Loucy (cell line): ENCODE data around the gene IL23R.

ENCODE experiments used
- H2AFZ ChIP-seq: fragments of 200-600 bp; sonication (generic); 2 replicates; pipeline ENCODE4 v1.6.0; 2016; ENCODE audit warnings: antibody characterized with exemption, mild to moderate bottlenecking, low read length, moderate library complexity
- H3F3A ChIP-seq: fragments of 200-600 bp; 2 replicates; pipeline ENCODE4 v1.6.0; 2016; ENCODE audit warnings: antibody characterized with exemption, low read depth, mild to moderate bottlenecking
- H3K27me3 ChIP-seq: fragments of 200-600 bp; sonication (generic); 2 replicates; pipeline ENCODE4 v1.6.1; 2014; ENCODE audit warnings: low read length, mild to moderate bottlenecking; ENCODE audit not compliant: insufficient read depth, poor library complexity, severe bottlenecking
- H3K36me3 ChIP-seq: fragments of 200-600 bp; sonication (generic); 2 replicates; pipeline ENCODE4 v1.6.1; 2016; ENCODE audit warnings: low read length; ENCODE audit not compliant: insufficient read depth
- H3K4me1 ChIP-seq: fragments of 200-600 bp; sonication (generic); 2 replicates; pipeline ENCODE4 v1.5.1; 2014; ENCODE audit warnings: low read length, mild to moderate bottlenecking; ENCODE audit not compliant: insufficient read depth, poor library complexity, severe bottlenecking
- H3K4me2 ChIP-seq: fragments of 200-600 bp; sonication (generic); 2 replicates; pipeline ENCODE4 v1.6.0; 2014; ENCODE audit warnings: antibody characterized with exemption, low read length, low read depth, mild to moderate bottlenecking; ENCODE audit not compliant: poor library complexity, severe bottlenecking
- H3K4me3 ChIP-seq: fragments of 200-600 bp; sonication (generic); 2 replicates; pipeline ENCODE4 v1.5.1; 2014; ENCODE audit warnings: low read length, mild to moderate bottlenecking, mixed read lengths; ENCODE audit not compliant: poor library complexity, severe bottlenecking
- H3K79me2 ChIP-seq: fragments of 200-600 bp; sonication (generic); 2 replicates; pipeline ENCODE4 v1.6.1; 2014; ENCODE audit warnings: low read length; ENCODE audit not compliant: insufficient read depth
- H3K9ac ChIP-seq: fragments of 200-600 bp; sonication (generic); 2 replicates; pipeline ENCODE4 v1.6.0; 2014; ENCODE audit warnings: mild to moderate bottlenecking, low read depth, low read length, moderate library complexity; ENCODE audit not compliant: poor library complexity, severe bottlenecking
- H3K9me2 ChIP-seq: fragments of 200-600 bp; sonication (generic); replicated peaks from 2 replicates; pipeline ENCODE4 v1.6.1; 2016; ENCODE audit warnings: low read depth, low read length, mixed read lengths
- H3K9me3 ChIP-seq: fragments of 200-600 bp; sonication (generic); 2 replicates; pipeline ENCODE4 v1.6.1; 2014; ENCODE audit warnings: mild to moderate bottlenecking, antibody characterized with exemption, low read length, low read depth; ENCODE audit not compliant: insufficient read depth
- H4K20me1 ChIP-seq: fragments of 200-600 bp; sonication (generic); 2 replicates; pipeline ENCODE4 v1.6.0; 2014; ENCODE audit warnings: antibody characterized with exemption, low read length, mild to moderate bottlenecking; ENCODE audit not compliant: insufficient read depth, poor library complexity, severe bottlenecking
- CTCF ChIP-seq: fragments of 200-600 bp; sonication (generic); conservative IDR thresholded peaks from 2 replicates; pipeline ENCODE4 v1.5.1; 2014; ENCODE audit warnings: mild to moderate bottlenecking, antibody characterized with exemption, low read length
- EZH2phosphoT487 ChIP-seq: fragments of 200-600 bp; IDR thresholded peaks from 2 replicates; pipeline ENCODE4 v1.6.1; 2018; ENCODE audit warnings: antibody characterized with exemption, mild to moderate bottlenecking, moderate library complexity, borderline replicate concordance

The IL23R gene

GRCh38 chr1:67228791-67229190 lies 62.5 kb downstream of the IL23R start:
- H3K36me3 ChIP-seq, result no peaks in the 10 kb centered on the region
- TF ChIP-seq EZH2phosphoT487, result no peak
- TF ChIP-seq CTCF, result no peak
- H3K27me3 ChIP-seq, result no peaks in the 10 kb centered on the region
- H3K9ac ChIP-seq, result no peak overlapping the region
- H3K79me2 ChIP-seq, result no peaks in the 10 kb centered on the region
- H3K4me1 ChIP-seq, result peaks cover 3% of the 10 kb centered on the region
- H3F3A ChIP-seq, result no peaks in the 10 kb centered on the region
- no peaks in the 10 kb centered on the region for H4K20me1 ChIP-seq
- no peak overlapping the region for H3K4me2 ChIP-seq
- H3K4me3 ChIP-seq, result no peak overlapping the region
- no peak overlapping the region for H2AFZ ChIP-seq
- H3K9me2 ChIP-seq, result no peaks in the 10 kb centered on the region
- H3K9me3 ChIP-seq, result no peaks in the 10 kb centered on the region

GRCh38 chr1:67230539-67230938 lies 64.3 kb downstream of the IL23R start:
- peaks cover 6% of the 10 kb centered on the region for H3K4me1 ChIP-seq
- H3K4me3 ChIP-seq, result no peak overlapping the region
- H3K9me2 ChIP-seq, result no peaks in the 10 kb centered on the region
- H3K9ac ChIP-seq, result no peak overlapping the region
- no peak overlapping the region for H2AFZ ChIP-seq
- H3K27me3 ChIP-seq, result no peaks in the 10 kb centered on the region
- TF ChIP-seq EZH2phosphoT487 (no peak), CTCF (no peak)
- no peaks in the 10 kb centered on the region for H4K20me1 ChIP-seq
- H3K79me2 ChIP-seq, result no peaks in the 10 kb centered on the region
- no peaks in the 10 kb centered on the region for H3K9me3 ChIP-seq
- no peak overlapping the region for H3K4me2 ChIP-seq
- no peaks in the 10 kb centered on the region for H3F3A ChIP-seq
- H3K36me3 ChIP-seq, result no peaks in the 10 kb centered on the region

DNA sequence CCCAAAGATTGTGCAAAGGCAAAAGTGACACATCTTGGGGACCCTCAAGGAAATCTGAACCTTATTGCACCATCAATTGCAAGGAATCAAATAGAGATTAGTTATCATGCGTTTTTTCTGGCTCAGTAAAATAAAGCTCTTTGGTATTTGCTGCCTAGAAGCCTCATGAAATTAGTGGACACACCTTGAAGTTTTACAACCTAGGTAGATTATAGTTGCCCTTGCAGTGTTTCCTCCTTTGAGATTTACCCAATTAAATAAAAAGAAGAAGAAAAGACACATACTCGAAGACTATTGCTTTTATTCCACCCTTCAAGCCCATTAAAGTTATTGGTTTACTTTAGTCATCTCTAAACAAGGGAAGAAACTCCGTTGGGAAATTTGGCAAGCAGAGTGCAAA lies 70.0 kb downstream of the IL23R start:
- Histone ChIP-seq H3K27me3 (no peaks in the 10 kb centered on the region), H3K4me3 (no peak overlapping the region), H3K9me3 (no peaks in the 10 kb centered on the region), H3K4me1 (peaks cover 22% of the 10 kb centered on the region), H3K79me2 (no peaks in the 10 kb centered on the region), H2AFZ (no peak overlapping the region), H3K9ac (no peak overlapping the region), H3K9me2 (no peaks in the 10 kb centered on the region), H3K4me2 (no peak overlapping the region), H3F3A (no peaks in the 10 kb centered on the region), H3K36me3 (no peaks in the 10 kb centered on the region), H4K20me1 (no peaks in the 10 kb centered on the region)
- no peak for TF ChIP-seq CTCF
- TF ChIP-seq EZH2phosphoT487, result no peak
